Gastroesophageal sphincter (tissue), 4 donors: ENCODE results near the gene USP4. TPM values are rescaled to one million over a fixed set of nuclear protein-coding genes. Genes with fewer than 3 reads are reported as not detected.
A peak's percentile ranks its signal among the peaks of the same experiment; 100 is the strongest.

Source experiments
- ATAC-seq: fragments of 150-250 bp; one replicate; pipeline ENCODE4 v1.9.1; 2016; ENCODE audit warnings: mild to moderate bottlenecking, moderate library complexity
- H3K27ac ChIP-seq, 4 donors: fragments of 200-600 bp; sonication (generic) in 3 of 4; 1 replicate in 3 of 4; 2 replicates in 1 of 4; pipeline ENCODE4 v1.5.1; 2016 to 2019
- H3K27me3 ChIP-seq: fragments of 200-600 bp; sonication (generic); one replicate; pipeline ENCODE4 v1.5.1; 2019
- H3K36me3 ChIP-seq, 2 donors: fragments of 200-600 bp; sonication (generic); one replicate each; pipeline ENCODE4 v1.5.1; 2019; ENCODE audit warnings: control low read depth in 1 of 2
- H3K4me1 ChIP-seq, 3 donors: fragments of 200-600 bp; sonication (generic); 1 replicate in 2 of 3; 2 replicates in 1 of 3; pipeline ENCODE4 v1.5.1; 2016 to 2019; ENCODE audit warnings: control low read depth in 2 of 3
- H3K4me3 ChIP-seq, 2 donors: fragments of 200-600 bp; sonication (generic); one replicate each; pipeline ENCODE4 v1.5.1; 2019; ENCODE audit warnings: mild to moderate bottlenecking in 1 of 2, moderate library complexity in 1 of 2
- H3K9me3 ChIP-seq, 3 donors: fragments of 200-600 bp; sonication (generic); one replicate each; pipeline ENCODE4 v1.5.1; 2017 to 2019; ENCODE audit warnings: control low read depth in 2 of 3
- EP300 ChIP-seq: sonication (generic); formaldehyde crosslinking; IDR thresholded peaks from one replicate; pipeline ENCODE4 v1.6.1; 2017; ENCODE audit warnings: antibody characterized with exemption, mild to moderate bottlenecking
- POLR2A ChIP-seq, 2 donors: fragments of 450-650 bp; IDR thresholded peaks; one replicate each; pipeline ENCODE4 v1.6.1; 2017; ENCODE audit warnings: antibody characterized with exemption in 2 of 2, mild to moderate bottlenecking in 2 of 2, moderate library complexity in 1 of 2
- POLR2AphosphoS5 ChIP-seq: sonication (generic); formaldehyde crosslinking; IDR thresholded peaks from one replicate; pipeline ENCODE4 v1.6.1; 2017; ENCODE audit warnings: antibody characterized with exemption
- WGBS, 2 donors: methylation state at CpG; one replicate each; pipeline ENCODE4 v1.1.5; 2018; ENCODE audit warnings: low coverage in 1 of 2; 5-methylcytosine and 5-hydroxymethylcytosine counted together
- total RNA-seq, 4 donors: library from RNA; depleted of rRNA; stranded (reverse); fragments of >200 nt; gene quantifications; one replicate each; pipeline ENCODE4 v1.1.0, GENCODE V29; 2016
- TF ChIP-seq, protein P1 (sequence below), 4 experiments: fragments of 200-600 bp in 2 of 4; fragments of 450-650 bp in 2 of 4; sonication (generic) in 1 of 4; IDR thresholded peaks; one replicate each; pipeline ENCODE4 v1.5.1; 2017 to 2019; ENCODE audit warnings: antibody characterized with exemption in 4 of 4, mild to moderate bottlenecking in 2 of 4, moderate library complexity in 2 of 4

Gene USP4
- total RNA-seq, 4 donors from 2014 or later: 15.8 to 36.9 (median 29.8) TPM

DNA sequence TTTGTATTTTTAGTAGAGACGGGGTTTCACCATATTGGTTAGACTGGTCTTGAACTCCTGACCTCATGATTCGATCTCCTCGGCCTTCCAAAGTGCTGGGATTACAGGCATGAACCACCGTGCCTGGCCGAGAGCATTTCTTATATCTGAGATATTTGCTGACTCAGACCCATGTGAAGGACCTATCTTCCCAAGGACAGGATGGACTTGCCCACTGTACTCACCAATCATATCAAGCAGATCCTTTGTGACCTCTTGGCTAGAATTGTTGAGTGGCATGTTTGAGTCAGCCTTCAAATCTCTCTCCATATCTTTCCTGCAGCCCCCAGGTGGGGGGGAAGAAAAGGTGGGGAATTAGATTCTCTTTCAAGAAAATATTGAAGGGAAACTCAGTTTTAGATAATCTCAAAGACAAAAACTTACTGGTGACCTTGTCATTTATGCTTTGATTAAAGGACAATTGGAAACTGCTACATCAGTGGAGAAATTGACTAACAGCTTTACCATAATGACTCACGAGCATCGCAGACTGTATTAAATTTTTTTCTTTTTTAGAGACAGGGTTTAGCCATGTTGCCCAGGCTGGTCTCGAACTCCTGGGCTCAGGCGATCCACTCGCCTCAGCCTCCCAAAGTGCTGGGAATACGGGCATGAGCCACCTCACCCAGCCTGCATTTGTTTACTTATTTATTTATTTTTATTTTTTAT is 65.9 kb downstream of the USP4 start:
- Histone ChIP-seq H3K4me1 (peaks cover 6 to 50% (median 11%) of the 10 kb centered on the region in 3 donors), H3K9me3 (no peaks in the 10 kb centered on the region), H3K27me3 (no peaks in the 10 kb centered on the region), H3K4me3 (no peak overlapping the region), H3K36me3 (peaks cover 0 to 12% of the 10 kb centered on the region in 2 donors), H3K27ac (peak overlapping the region in 1 of 4 donors; percentile 2)
- ATAC-seq: no peak
- WGBS, 2 donors: 90 to 96% methylated on average over 6 to 11 of the region's 11 CpGs
- TF ChIP-seq POLR2A (IDR thresholded peaks at IDR 0.05) (no peak), EP300 (no peak), POLR2AphosphoS5 (no peak)
- TF ChIP-seq, protein P1, sequence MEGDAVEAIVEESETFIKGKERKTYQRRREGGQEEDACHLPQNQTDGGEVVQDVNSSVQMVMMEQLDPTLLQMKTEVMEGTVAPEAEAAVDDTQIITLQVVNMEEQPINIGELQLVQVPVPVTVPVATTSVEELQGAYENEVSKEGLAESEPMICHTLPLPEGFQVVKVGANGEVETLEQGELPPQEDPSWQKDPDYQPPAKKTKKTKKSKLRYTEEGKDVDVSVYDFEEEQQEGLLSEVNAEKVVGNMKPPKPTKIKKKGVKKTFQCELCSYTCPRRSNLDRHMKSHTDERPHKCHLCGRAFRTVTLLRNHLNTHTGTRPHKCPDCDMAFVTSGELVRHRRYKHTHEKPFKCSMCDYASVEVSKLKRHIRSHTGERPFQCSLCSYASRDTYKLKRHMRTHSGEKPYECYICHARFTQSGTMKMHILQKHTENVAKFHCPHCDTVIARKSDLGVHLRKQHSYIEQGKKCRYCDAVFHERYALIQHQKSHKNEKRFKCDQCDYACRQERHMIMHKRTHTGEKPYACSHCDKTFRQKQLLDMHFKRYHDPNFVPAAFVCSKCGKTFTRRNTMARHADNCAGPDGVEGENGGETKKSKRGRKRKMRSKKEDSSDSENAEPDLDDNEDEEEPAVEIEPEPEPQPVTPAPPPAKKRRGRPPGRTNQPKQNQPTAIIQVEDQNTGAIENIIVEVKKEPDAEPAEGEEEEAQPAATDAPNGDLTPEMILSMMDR (IDR thresholded peaks at IDR 0.05): no peak

DNA sequence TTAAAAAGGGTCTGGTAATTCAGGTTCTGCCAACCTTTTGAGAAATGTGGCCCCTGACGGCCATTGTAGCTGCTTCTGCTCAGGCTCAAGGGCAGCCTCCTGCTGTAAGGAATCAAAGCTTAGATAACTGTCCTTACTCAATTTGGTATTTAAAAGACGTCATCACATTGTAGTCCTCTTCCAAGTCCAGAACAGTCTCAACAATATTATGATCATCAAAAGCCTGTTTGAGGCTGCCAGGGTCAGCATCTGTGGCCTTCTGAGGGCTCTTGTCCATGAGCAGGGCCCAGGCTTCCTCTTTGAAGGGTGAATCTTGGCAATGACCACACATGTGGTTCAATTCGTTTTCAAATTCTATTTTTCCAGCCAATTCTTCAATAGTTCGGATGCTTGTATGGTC is 68.8 kb downstream of the USP4 start:
- Histone ChIP-seq H3K27me3 (no peaks in the 10 kb centered on the region), H3K4me1 (peaks cover 3 to 42% (median 17%) of the 10 kb centered on the region in 3 donors), H3K4me3 (no peak overlapping the region), H3K36me3 (peaks cover 0 to 6% of the 10 kb centered on the region in 2 donors), H3K9me3 (no peaks in the 10 kb centered on the region), H3K27ac (peak overlapping the region in 3 of 4 donors; percentile 32 to 59 (median 50))
- TF ChIP-seq EP300: no peak
- TF ChIP-seq POLR2AphosphoS5: no peak
- TF ChIP-seq, protein P1 (IDR thresholded peaks at IDR 0.05): no peak
- no peak for TF ChIP-seq POLR2A (IDR thresholded peaks at IDR 0.05)
- WGBS, 2 donors: 49 to 59% methylated on average over 4 of the region's 4 CpGs
- peak; percentile 65 for ATAC-seq

DNA sequence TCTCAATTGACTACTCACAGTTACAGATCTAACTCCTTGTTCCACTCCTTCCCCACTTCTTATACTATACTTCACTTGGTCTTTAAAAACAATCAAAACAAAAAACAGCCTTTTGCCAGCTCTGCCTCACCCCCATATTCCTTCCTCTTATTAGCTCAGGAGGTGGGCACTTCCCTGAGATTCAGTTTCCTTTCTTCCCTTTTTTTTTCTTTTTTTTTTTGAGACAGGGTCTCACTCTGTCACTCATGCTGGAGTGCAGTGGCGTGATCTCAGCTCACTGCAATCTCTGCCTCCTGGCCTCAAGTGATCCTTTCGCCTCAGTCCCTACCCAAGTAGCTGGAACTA is 69.7 kb downstream of the USP4 start:
- Histone ChIP-seq H3K4me1 (peaks cover 0 to 38% (median 13%) of the 10 kb centered on the region in 3 donors), H3K36me3 (peaks cover 0 to 6% of the 10 kb centered on the region in 2 donors), H3K27ac (peak overlapping the region in 2 of 4 donors; percentile 32 to 59), H3K4me3 (no peak overlapping the region), H3K27me3 (no peaks in the 10 kb centered on the region), H3K9me3 (no peaks in the 10 kb centered on the region)
- no peak for ATAC-seq
- WGBS, 2 donors: 91 to 100% methylated on average over 1 to 2 of the region's 2 CpGs
- TF ChIP-seq, protein P1 (IDR thresholded peaks at IDR 0.05): no peak
- TF ChIP-seq POLR2AphosphoS5 (no peak), POLR2A (IDR thresholded peaks at IDR 0.05) (no peak), EP300 (no peak)

DNA sequence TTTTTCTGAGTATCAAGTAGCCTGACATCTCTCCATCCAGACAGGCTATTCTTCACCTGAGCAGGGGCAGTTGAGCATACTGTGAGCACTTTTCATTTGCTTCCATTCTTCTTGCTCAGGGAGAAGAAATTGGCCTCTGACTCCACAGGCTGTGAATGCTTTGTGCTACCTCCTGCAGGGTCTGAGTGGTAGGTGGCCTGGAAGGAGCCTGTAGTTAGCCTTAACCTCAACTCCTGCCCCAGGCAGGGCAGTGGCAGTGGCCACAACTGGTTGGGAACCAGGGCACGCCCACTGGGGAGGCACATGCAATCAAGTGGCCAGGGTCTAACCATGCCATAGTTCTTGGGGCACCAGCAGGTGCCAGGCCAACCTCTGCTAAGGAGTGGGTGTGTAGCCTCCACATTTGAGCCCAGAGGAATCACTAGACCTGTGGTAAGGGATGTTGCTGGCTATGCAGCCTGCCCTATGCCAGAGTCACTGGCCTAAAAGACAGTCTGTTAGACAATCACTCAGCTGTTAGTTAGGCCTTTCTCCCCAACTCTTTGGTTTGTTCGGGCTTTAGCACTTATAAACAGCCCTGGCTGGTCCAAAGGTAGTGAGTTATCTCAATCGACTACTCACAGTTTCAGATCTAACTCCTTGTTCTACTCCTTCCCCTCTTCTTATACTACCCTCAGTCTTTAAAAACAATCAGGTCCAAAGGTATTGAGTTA is 70.3 kb downstream of the USP4 start:
- peaks cover 0 to 33% (median 13%) of the 10 kb centered on the region in 3 donors for H3K4me1 ChIP-seq
- H3K27ac ChIP-seq: peak overlapping the region in 2 of 4 donors; percentile 5 to 9
- TF ChIP-seq EP300: no peak
- TF ChIP-seq POLR2AphosphoS5: no peak
- no peak for TF ChIP-seq POLR2A (IDR thresholded peaks at IDR 0.05)
- TF ChIP-seq, protein P1 (IDR thresholded peaks at IDR 0.05): no peak
- WGBS, 2 donors: 100% methylated on average over 2 of the region's 3 CpGs
- ATAC-seq: no peak
- peaks cover 0 to 6% of the 10 kb centered on the region in 2 donors for H3K36me3 ChIP-seq
- H3K4me3 ChIP-seq: no peak overlapping the region
- H3K27me3 ChIP-seq: no peaks in the 10 kb centered on the region
- H3K9me3 ChIP-seq: no peaks in the 10 kb centered on the region
